Uterus (tissue), 2 donors: ENCODE measurements around the gene DLGAP1.

Source experiments
- POLR2A ChIP-seq, 2 donors: fragments of 450-650 bp; IDR thresholded peaks; one replicate each; pipeline ENCODE4 v1.6.1; 2016; ENCODE audit warnings: antibody characterized with exemption in 2 of 2, mild to moderate bottlenecking in 1 of 2, moderate library complexity in 1 of 2
- TF ChIP-seq, protein P1 (sequence below), 4 experiments: fragments of 200-600 bp in 2 of 4; fragments of 450-650 bp in 2 of 4; sonication (generic) in 2 of 4; IDR thresholded peaks; one replicate each; pipeline ENCODE4 v1.5.1; 2016 to 2019; ENCODE audit warnings: antibody characterized with exemption in 4 of 4, mild to moderate bottlenecking in 2 of 4, moderate library complexity in 1 of 4

DNA sequence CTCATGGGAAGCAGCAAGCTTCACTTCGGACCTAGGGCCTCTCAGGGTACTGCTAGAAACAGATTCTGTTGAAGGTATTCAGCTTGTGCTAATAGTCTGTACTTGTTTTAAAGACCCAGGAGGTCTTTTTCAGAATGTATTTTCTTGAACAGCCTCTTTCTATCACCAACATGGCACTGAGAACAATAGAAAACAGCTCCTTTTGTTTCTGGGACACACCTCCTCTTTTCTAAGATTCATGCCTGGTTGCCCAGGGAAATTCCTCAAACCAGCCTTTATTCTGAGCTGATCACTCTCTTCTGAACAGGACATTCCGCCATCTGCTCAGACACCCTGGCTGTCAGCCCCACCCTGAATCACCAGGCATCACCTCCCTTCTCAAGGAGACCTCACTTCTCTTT, 615.5 kb downstream of the DLGAP1 start:
- TF ChIP-seq, protein P1, sequence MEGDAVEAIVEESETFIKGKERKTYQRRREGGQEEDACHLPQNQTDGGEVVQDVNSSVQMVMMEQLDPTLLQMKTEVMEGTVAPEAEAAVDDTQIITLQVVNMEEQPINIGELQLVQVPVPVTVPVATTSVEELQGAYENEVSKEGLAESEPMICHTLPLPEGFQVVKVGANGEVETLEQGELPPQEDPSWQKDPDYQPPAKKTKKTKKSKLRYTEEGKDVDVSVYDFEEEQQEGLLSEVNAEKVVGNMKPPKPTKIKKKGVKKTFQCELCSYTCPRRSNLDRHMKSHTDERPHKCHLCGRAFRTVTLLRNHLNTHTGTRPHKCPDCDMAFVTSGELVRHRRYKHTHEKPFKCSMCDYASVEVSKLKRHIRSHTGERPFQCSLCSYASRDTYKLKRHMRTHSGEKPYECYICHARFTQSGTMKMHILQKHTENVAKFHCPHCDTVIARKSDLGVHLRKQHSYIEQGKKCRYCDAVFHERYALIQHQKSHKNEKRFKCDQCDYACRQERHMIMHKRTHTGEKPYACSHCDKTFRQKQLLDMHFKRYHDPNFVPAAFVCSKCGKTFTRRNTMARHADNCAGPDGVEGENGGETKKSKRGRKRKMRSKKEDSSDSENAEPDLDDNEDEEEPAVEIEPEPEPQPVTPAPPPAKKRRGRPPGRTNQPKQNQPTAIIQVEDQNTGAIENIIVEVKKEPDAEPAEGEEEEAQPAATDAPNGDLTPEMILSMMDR (IDR thresholded peaks at IDR 0.05): no peak
- no peak for TF ChIP-seq POLR2A (IDR thresholded peaks at IDR 0.05)
